ENCODE data around the gene TKTL1.

TKTL1 gene

GRCh38 chrX:154304846-154305245 lies 9.3 kb downstream of the TKTL1 start:
- no peak for TF ChIP-seq CTCF (IDR thresholded peaks at IDR 0.05)

DNA sequence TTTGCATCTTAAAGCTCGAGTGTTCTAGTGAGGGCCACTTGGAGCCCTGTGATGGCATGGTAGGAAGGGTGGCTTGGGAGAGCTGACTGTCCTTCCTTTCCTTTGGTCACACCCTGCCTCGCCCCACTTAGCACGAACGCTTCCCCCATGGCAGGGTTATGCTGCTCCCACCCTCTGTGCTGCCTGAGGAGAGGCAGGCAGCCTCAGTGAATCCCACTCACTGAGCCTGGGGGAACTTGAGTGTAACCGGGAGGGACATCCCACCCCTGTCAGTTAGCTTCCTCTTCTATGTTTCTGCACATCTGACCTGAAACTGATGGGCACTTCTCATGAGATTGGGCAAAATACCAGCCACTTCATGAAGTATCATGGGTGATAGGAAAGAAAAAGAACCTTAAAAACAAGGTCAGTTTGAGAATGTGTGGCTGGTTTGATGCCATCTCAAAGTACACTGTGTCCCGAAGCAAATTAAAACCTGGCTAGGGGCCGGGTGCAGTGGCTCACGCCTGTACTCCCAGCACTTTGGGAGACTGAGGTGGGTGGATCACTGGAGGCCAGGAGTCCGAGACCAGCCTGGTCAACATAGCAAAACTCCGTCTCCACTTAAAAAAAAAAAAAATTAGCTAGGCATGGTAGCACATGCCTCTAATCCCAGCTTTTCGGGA lies 10.1 kb downstream of the TKTL1 start:
- TF ChIP-seq CTCF (IDR thresholded peaks at IDR 0.05), result no peak

- no peak for TF ChIP-seq CTCF (IDR thresholded peaks at IDR 0.05)
Observed at GRCh38 chrX:154307202-154307601, 11.6 kb downstream of the TKTL1 start.

DNA sequence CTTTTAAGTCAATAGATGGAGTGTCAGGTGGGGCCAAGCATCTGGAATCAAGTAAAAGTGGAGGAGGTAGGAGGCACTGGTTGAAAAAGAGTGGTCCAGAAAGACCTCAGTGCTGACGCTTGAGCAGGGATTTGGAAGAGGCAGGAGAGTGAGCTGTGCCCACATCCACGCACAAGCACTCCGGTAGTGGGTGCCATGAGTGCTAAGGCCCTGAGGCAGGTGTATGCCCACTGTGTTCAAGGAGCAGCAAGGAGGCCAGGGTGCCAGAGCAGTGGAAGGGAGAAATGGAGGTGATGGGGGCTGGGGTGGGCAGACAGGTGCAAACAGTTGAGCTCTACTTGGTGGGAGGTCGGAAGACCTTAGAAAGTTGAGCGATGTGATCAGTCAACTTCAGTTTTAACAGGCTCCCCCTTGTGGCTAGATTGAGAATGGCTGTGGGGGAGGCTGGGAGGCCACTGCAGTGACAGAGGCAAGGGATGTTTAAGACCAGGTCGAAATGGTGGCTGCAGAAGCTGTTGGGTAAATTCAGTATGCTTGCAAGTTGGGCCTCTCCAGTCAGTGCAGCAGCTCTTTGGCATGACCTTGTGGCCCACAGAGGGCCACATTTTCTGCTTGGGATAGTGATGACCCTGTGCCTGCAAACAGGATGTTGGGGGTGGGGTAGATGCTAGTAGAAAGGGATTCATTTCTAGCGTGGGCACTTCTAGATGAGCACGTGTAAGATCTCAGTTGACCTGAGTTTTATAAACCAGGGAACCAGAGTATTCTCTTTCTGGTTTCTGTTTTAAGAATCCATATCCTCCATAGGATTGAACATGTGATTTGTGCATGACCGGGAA lies 12.7 kb downstream of the TKTL1 start:
- TF ChIP-seq CTCF (IDR thresholded peaks at IDR 0.05), result peak; percentile 66

GRCh38 chrX:154309041-154309775 lies 13.6 kb downstream of the TKTL1 start:
- TF ChIP-seq CTCF (IDR thresholded peaks at IDR 0.05), result no peak

DNA sequence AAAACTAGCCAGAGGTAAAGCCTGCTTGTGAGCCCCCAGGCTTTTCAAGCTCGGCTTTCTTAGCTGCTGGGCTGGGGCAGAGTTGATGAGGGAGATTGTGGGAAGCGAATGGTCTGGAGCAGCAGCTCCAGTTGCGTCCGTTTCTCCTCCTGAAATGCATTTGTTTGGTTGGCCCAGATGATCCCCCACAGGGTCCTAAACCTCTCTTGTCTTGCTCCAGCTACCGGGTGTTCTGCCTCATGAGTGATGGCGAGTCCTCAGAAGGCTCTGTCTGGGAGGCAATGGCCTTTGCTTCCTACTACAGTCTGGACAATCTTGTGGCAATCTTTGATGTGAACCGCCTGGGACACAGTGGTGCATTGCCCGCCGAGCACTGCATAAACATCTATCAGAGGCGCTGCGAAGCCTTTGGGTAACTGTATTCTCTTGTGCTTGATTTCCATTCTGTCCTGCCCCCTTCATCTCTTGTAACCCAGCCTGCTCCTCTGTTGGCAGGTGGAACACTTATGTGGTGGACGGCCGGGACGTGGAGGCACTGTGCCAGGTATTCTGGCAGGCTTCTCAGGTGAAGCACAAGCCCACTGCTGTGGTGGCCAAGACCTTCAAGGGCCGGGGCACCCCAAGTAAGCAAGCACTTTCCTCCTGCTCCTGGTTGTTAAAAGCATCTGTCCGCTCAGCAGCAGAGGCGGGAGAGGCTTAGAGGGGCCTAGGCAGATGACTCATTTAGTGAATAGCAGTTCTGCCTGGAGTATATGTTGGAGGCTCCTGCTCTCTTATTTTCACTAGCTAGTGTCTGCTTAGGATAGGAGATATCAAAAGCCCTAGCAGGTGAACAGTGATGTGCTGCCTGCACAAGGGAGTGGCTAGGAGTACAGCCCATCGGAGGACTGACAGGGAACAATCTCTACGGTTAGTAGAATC lies 15.3 kb downstream of the TKTL1 start:
- no peak for TF ChIP-seq CTCF (IDR thresholded peaks at IDR 0.05)

DNA sequence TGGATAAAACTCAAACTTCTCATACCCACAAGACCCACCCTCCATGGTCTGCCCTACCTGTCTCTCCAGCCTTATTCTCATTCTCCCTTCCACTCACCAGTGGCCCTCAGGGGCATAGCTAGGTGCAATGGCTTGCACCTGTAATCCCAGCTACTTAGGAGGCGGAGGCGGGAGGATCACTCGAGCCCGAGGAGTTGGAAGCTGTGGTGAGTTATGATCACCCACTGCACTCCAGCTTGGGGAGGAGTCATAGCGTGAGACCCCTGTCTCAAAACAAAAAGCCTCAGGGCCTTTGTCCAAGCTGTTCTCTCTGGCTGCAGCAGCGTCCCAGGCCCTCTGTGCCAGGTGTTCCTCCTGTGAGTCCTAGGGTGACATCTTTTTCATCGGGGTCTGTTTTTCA lies 16.5 kb downstream of the TKTL1 start:
- TF ChIP-seq CTCF (IDR thresholded peaks at IDR 0.05), result no peak

Measured in LNCAP (cell line).